Mucosa of stomach (tissue), 1 donor: Measurements from ENCODE around the gene TXLNB.

ENCODE experiments used
- H3K27me3 ChIP-seq: one replicate; pipeline ENCODE4 v1.7.0; 2013; ENCODE audit warnings: mild to moderate bottlenecking, low read length; ENCODE audit not compliant: control insufficient read depth, insufficient read depth
- H3K36me3 ChIP-seq: one replicate; pipeline ENCODE4 v1.7.0; 2013; ENCODE audit warnings: low read length; ENCODE audit not compliant: control insufficient read depth, insufficient read depth
- H3K4me1 ChIP-seq: one replicate; pipeline ENCODE4 v1.7.0; 2013; ENCODE audit warnings: mild to moderate bottlenecking, low read length; ENCODE audit not compliant: control insufficient read depth, insufficient read depth
- H3K4me3 ChIP-seq: one replicate; pipeline ENCODE4 v1.7.0; 2013; ENCODE audit warnings: low read length
- H3K9ac ChIP-seq: one replicate; pipeline ENCODE4 v1.7.0; 2013; ENCODE audit warnings: mild to moderate bottlenecking, low read length, moderate library complexity
- H3K9me3 ChIP-seq: one replicate; pipeline ENCODE4 v1.7.0; 2013; ENCODE audit warnings: mild to moderate bottlenecking, low read length, moderate library complexity; ENCODE audit not compliant: control insufficient read depth
- donor health status: Pancreatic carcinoma.

TXLNB gene

DNA sequence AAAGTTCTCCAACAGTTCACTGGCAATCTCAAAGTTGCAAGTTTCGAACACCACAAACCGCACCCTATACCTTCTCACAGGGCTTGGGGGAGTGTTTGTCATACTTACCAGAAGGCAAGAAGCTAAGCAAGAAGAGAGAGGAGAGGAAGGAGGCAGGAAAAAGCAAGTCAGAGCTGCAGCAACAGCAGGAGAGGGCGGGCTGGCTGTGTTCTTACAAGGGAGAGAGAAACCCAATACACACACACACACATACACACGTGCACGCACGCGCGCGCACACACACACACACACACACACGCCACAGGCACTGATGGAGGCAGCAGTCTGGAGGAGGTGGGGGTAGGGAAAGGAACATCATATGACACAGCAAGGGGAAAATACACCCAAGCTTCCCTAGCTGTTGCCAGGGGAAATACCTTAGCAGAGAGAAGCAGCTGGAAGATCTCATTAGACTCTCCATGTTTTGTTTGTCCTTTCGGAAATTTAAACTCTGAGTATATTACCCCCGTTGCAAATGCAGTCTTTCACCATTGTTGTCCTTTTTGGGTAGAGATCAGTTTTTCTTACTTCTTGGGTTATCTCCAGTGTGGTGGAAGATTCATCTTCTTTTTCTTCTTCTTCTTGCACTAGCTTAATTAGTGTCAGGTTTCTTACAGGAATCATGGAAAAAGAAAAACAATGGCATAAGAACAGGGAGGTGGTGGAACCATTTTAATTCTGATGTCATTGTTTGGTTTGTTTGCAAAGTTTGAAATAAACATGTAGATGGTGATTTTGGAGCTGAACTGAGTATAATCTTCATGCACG, at the start of gene TXLNB:
TXLNB (minus strand) TSS at position 186 of the 807 bp plus-strand sequence. CDS start 3,099 bp downstream, outside the sequence.
- H3K4me3 ChIP-seq, result no peak within 1 kb of the TSS
- H3K36me3 ChIP-seq, result no peaks in the 10 kb centered on the region
- no peaks in the 10 kb centered on the region for H3K9me3 ChIP-seq
- H3K27me3 ChIP-seq, result no peaks in the 10 kb centered on the region
- no peaks in the 10 kb centered on the region for H3K4me1 ChIP-seq
- H3K9ac ChIP-seq, result no peak within 1 kb of the TSS

DNA sequence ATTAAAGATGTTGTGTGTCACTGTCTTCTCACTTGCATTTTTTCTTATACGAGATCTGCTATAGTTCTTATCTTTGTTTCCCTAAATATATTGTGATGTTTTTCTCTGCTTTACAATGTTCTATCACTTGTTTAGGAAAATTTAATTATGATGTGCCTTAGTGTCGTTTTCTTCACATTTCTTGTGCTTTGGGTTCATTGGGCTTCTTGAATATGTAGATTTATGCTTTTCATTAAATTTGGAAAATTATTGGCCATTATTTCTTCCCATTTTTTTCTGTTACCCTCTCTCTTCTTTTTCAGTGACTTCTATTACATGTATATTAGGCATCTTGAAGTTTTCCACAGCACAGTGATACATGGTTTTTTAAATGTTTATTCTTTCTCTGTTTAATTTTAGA, 49.3 kb upstream of the TXLNB start:
- Histone ChIP-seq H3K27me3 (no peaks in the 10 kb centered on the region), H3K9ac (no peak overlapping the region), H3K4me3 (no peak overlapping the region), H3K9me3 (no peaks in the 10 kb centered on the region), H3K4me1 (no peaks in the 10 kb centered on the region), H3K36me3 (no peaks in the 10 kb centered on the region)

DNA sequence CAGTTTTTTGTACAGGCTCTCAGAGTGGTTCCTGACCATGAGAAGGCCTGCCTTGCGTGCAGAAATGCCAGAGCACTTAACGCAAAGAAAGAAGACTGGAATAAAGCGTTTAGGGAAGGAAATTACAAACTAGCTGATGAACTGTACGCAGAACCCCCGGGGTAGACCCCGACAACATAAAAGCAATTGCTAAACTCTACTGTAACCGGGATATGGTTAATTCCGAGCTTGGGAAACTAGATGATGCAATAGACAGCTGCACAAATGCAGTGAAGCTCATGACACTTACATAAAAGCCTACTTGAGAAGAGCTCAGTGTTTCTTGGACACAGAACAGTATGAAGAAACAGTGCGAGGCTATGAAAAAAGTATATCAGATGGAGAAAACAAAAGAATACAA, 47.0 kb upstream of the TXLNB start:
- no peak overlapping the region for H3K9ac ChIP-seq
- H3K4me3 ChIP-seq, result no peak overlapping the region
- H3K36me3 ChIP-seq, result no peaks in the 10 kb centered on the region
- H3K4me1 ChIP-seq, result no peaks in the 10 kb centered on the region
- H3K9me3 ChIP-seq, result no peaks in the 10 kb centered on the region
- no peaks in the 10 kb centered on the region for H3K27me3 ChIP-seq

DNA sequence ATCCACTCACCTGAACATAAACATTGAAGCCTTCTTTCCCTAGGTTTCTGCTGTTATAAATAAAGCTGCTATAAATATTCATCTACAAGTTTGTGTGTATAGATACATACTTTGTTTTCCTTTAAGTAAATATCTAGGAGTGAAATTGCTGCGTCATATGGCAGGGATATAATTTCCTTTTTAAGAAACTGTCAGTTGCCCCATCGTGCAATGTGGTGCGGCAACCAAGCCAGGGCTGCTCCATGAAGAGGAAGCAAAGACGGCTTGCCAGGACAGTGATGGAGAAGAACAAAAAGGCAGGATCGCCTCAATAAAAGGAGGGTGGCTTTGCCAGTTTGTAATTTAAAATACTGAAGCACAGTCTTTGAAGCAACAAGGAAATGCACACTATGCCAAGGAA, 46.0 kb upstream of the TXLNB start:
- Histone ChIP-seq H3K4me1 (no peaks in the 10 kb centered on the region), H3K27me3 (no peaks in the 10 kb centered on the region), H3K9ac (no peak overlapping the region), H3K9me3 (no peaks in the 10 kb centered on the region), H3K4me3 (no peak overlapping the region), H3K36me3 (no peaks in the 10 kb centered on the region)

DNA sequence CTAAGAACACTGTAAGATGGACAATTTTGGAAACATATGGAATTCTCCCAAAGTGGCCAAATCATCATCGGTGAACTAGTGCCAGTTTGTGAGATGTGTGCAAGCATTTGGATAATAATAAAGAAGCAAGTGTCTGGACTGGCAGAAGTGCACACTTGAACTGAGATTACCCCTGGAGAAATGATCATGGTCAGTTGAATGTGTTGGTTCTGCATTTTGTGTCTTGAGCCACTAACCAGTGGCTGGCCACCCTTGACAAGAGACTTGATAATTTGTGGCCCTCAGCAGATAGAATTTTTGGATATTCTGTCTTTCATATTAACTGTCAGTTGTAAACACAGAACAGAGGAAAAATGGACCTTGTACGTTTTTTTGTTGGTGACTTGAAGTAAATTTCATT, 45.2 kb upstream of the TXLNB start:
- H3K36me3 ChIP-seq, result no peaks in the 10 kb centered on the region
- H3K4me3 ChIP-seq, result no peak overlapping the region
- no peaks in the 10 kb centered on the region for H3K4me1 ChIP-seq
- H3K27me3 ChIP-seq, result no peaks in the 10 kb centered on the region
- H3K9me3 ChIP-seq, result no peaks in the 10 kb centered on the region
- no peak overlapping the region for H3K9ac ChIP-seq

DNA sequence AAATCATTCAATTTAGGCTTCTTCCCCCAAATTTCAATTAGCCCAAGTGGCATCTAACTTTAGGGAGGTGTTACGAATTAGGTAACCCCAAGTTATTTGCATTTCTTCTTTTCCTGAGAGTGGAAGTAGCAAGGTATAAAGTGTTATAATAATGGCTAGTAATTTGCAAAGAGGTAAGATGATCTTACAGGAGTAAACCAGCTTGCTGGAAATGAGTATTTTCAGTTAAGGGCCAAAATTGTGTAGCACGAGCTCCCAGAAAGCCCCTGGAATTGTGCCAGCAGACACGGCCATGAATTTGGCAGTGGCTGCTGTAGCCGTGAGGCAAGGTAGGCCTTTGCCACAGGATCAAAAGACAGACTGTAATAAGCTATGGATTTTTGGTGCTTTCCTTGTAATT, 44.7 kb upstream of the TXLNB start:
- Histone ChIP-seq H3K4me1 (no peaks in the 10 kb centered on the region), H3K27me3 (no peaks in the 10 kb centered on the region), H3K9me3 (no peaks in the 10 kb centered on the region), H3K9ac (no peak overlapping the region), H3K36me3 (no peaks in the 10 kb centered on the region), H3K4me3 (no peak overlapping the region)

DNA sequence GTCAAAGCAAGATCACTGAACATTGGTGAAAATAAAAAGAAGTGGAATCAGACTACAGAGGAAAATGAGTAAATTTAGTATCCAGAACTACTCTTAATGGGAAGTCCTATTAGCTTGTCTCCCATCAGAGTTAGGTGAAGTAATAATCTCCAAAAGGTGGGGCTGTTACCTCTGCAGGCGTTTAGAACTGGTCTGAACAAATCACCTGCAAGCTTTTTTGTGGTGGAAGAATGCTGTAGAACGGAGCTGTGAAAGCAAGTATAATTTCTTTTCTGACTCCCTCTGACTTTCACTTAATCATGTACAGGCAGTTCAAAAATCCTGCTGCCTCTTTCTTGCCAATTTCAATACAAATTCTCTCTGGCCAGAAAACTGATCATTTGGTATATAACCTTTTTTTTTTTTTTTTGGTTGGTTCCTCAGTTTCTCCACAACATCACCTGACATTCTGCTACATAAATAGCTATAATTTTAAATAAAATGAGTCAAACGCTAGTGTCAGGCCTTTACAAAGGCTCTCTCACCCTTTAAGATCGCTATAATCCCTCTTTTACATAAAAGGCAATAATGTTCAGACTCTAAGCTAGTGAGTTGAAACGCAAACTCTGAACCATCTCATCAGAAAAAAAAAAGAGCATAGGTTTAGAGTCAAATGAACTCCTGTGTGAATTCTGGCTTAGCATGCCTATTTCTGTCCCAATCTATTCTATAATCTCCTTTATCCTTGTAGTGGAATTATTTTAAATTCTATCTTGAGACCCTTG, 43.8 kb upstream of the TXLNB start:
- H3K9me3 ChIP-seq, result no peaks in the 10 kb centered on the region
- H3K4me1 ChIP-seq, result no peaks in the 10 kb centered on the region
- H3K36me3 ChIP-seq, result no peaks in the 10 kb centered on the region
- H3K9ac ChIP-seq, result no peak overlapping the region
- no peaks in the 10 kb centered on the region for H3K27me3 ChIP-seq
- H3K4me3 ChIP-seq, result no peak overlapping the region

DNA sequence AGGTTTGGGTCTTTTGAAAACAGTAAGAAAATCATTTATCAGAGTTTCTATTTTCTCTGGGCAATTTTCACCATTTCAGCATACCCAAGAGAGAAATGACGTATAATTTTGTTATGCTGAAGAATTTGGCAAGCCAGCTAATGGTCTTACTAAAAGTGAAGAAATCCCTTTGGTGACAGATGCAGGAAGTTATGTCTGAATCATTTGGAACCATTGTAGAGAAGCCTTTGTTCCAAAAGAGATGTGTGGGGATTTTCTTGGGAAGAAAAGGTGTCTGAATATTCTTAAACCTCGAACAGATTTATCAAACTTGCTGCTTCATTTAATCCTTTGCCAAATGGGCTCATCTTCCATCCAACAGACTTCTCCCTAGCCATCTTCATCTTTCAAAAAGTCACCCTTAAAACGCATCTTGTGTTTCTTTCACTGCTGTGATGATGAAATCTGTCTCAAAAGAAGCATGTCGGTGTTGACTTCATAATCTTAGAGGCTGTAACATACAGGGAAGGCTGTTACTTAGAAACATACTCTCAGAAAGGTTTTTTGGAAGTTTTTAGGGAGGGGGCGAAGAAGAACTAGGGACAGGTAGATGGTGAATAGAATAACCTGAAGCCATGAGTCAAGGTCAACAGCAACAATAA, 43.1 kb upstream of the TXLNB start:
- Histone ChIP-seq H3K4me3 (no peak overlapping the region), H3K4me1 (no peaks in the 10 kb centered on the region), H3K36me3 (no peaks in the 10 kb centered on the region), H3K9me3 (no peaks in the 10 kb centered on the region), H3K27me3 (no peaks in the 10 kb centered on the region), H3K9ac (no peak overlapping the region)

DNA sequence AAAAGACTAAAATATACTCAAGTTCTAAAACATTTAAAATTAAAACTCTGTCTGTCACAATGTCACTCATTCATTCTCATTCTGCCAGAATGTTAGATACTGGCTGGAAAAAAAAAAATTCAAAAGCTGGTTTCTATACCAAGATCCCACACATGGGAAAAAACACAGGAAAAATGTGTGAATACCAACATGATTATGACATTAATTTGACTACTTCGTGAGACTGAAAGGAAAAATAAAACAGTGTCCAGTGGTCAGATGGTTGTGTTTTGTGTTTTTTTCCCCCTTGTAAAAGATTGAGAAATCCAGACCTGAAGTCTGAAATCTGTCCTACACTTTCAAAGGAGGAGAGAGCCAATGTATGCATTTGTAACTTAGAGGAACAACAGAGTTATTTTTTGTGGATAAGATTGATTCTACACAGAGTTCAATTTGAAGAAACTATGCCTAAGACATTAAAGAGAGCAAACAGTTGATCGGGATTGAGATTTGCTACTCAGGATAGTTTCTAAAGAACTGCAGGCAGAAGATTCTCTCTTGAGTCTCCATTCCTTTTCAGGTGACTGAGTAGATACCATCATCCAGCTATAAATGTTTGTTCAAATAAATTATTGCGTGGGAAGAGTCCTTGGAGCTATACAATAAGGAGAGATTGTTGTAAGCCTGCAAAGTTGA, 39.2 kb upstream of the TXLNB start:
- H3K9me3 ChIP-seq, result no peaks in the 10 kb centered on the region
- H3K4me3 ChIP-seq, result no peak overlapping the region
- H3K9ac ChIP-seq, result no peak overlapping the region
- H3K27me3 ChIP-seq, result no peaks in the 10 kb centered on the region
- no peaks in the 10 kb centered on the region for H3K36me3 ChIP-seq
- no peaks in the 10 kb centered on the region for H3K4me1 ChIP-seq

DNA sequence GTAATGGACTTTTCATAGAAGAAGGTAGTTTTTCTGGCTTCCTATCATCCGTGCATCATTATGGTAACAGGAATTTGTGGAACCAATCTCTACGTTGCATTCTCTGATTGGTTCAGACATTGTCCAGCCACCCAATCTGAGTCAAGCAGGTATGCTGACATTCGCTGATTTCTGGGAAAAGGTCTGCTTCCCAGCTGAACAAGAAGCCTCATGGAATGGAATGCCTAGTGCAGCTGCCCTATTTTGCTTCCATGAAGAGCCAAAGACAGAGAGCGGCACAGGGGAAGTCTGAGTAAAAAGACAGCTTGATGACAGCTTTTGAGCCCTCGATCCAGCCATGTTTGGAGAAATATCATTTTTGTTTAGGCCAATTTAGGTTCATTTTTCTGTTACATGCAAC, 38.5 kb upstream of the TXLNB start:
- H3K4me3 ChIP-seq, result no peak overlapping the region
- no peaks in the 10 kb centered on the region for H3K36me3 ChIP-seq
- H3K4me1 ChIP-seq, result no peaks in the 10 kb centered on the region
- no peaks in the 10 kb centered on the region for H3K27me3 ChIP-seq
- no peaks in the 10 kb centered on the region for H3K9me3 ChIP-seq
- no peak overlapping the region for H3K9ac ChIP-seq

DNA sequence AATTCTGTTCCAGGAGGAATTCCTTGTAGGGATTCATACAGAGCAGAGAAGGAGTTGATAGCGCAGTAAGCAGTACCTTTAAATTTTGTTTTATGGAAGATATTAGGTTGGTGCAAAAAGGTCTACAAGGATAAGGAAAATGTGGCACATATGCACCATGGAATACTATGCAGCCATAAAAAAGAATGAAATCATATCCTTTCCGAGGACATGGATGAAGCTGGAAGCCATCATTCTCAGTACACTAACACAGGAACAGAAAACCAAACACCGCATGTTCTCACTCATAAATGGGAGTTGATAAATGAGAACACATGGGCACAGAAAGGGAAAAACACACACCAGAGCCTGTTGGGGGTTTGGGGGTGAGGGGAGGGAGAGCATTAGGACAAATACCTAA, 37.4 kb upstream of the TXLNB start:
- Histone ChIP-seq H3K4me3 (no peak overlapping the region), H3K27me3 (no peaks in the 10 kb centered on the region), H3K9ac (no peak overlapping the region), H3K9me3 (no peaks in the 10 kb centered on the region), H3K36me3 (no peaks in the 10 kb centered on the region), H3K4me1 (no peaks in the 10 kb centered on the region)

DNA sequence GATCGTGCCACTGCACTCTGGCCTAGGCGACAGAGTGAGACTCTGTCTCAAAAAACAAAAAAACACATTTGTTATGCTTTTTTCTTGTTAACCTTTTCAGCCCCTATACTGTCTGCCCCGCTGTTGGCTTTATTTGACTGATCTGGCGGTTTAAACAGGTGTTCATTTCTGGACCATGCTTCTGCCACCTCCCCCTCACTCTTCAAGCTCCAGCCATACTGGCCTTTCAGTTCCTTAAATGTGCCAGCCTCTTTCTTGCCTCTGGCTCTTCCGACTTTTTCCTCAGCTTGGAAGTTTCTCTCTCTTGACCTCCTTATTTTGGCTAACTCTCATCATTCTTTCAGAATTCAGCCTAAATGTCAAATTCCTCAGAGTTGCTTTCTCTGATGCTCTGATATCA, 35.2 kb upstream of the TXLNB start:
- Histone ChIP-seq H3K27me3 (no peaks in the 10 kb centered on the region), H3K9ac (no peak overlapping the region), H3K4me3 (no peak overlapping the region), H3K9me3 (no peaks in the 10 kb centered on the region), H3K36me3 (no peaks in the 10 kb centered on the region), H3K4me1 (no peaks in the 10 kb centered on the region)
